GM23248 (cell line): Measurements from ENCODE around the gene NUBPL.

ENCODE experiments used
- EZH2 ChIP-seq: fragments of 200-600 bp; sonication (generic); IDR thresholded peaks from 2 replicates; pipeline ENCODE4 v1.6.1; 2018; ENCODE audit warnings: antibody characterized with exemption, mild to moderate bottlenecking; ENCODE audit not compliant: insufficient read depth, poor library complexity, severe bottlenecking
- EZH2phosphoT487 ChIP-seq: fragments of 200-600 bp; sonication (generic); IDR thresholded peaks from 2 replicates; pipeline ENCODE4 v1.6.1; 2018; ENCODE audit warnings: antibody characterized with exemption, moderate library complexity, mild to moderate bottlenecking, low read depth; ENCODE audit not compliant: insufficient read depth

DNA sequence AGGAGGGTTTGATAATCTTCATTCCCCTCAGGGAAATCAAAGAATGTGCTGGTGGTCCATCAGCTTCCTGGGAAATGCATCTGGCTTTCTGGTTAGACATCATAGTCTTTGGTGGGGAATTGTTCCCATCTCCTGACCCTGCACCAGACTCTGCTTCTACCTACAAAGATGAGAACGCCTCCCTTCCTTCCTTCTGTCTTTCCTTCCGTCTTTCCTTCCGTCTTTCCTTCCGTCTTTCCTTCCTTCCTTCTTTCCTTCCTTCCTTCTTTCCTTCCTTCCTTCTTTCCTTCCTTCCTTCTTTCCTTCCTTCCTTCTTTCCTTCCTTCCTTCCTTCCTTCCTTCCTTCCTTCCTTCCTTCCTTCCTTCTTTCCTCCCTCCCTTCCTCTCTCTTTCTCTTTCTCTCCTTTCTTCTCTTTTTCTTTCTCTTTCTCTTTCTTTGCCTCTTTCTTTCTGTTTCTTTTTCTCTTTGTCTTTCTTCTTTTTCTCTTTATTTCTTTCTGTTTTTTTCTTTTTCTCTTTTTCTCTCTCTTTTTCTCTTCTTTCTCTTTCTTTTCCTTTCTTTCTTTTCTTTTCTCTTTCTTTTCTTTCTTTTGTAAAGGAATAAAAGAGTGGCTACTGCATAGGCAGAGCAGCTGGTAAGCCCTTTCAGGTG lies 326.9 kb downstream of the NUBPL start:
- no peak for TF ChIP-seq EZH2
- TF ChIP-seq EZH2phosphoT487 = no peak
